BJ (cell line): ENCODE results near the gene UNC80. TPM values are rescaled to one million over a fixed set of nuclear protein-coding genes. Genes with fewer than 3 reads are reported as not detected.

Experiments
- CTCF ChIA-PET: fragments of 350-600 bp; formaldehyde crosslinking; extraction: SDS; loops from one replicate; lab custom pipeline; 2021; ENCODE audit warnings: antibody characterized with exemption, inconsistent platforms; lab: Yijun Ruan, JAX
- POLR2A ChIA-PET: fragments of 300-600 bp; sonication (Branson Sonifier 250); formaldehyde crosslinking; extraction: SDS; loops from one replicate; lab custom pipeline; 2021; ENCODE audit warnings: antibody characterized with exemption; lab: Charles Lee
- DNase-seq: peaks from one replicate; pipeline ENCODE4 v3.0.0-alpha.2; 2011; ENCODE audit warnings: low read depth
- H3K27me3 ChIP-seq: 2 replicates; pipeline ENCODE4 v1.6.0; 2011; ENCODE audit warnings: low read length; ENCODE audit not compliant: control insufficient read depth, insufficient read depth
- H3K36me3 ChIP-seq: 2 replicates; pipeline ENCODE4 v1.5.1; 2011; ENCODE audit warnings: low read length; ENCODE audit not compliant: control insufficient read depth, insufficient read depth
- H3K4me3 ChIP-seq: 2 replicates; pipeline ENCODE4 v1.5.1; 2011; ENCODE audit warnings: low read depth, mild to moderate bottlenecking, control low read depth, low read length
- CTCF ChIP-seq: IDR thresholded peaks from 2 replicates; pipeline ENCODE4 v1.5.1; 2011; ENCODE audit warnings: low read depth, mild to moderate bottlenecking, control low read depth, inconsistent platforms, low read length, moderate library complexity; ENCODE audit not compliant: insufficient read depth
- polyA plus RNA-seq: library from polyadenylated mRNA; depleted of rRNA; stranded (reverse); fragments of >200 nt; gene quantifications from 2 replicates; pipeline ENCODE4 v1.2.3, GENCODE V29; 2011

The UNC80 gene
- polyA plus RNA-seq, 1 experiment: not detected

- no peak for DNase-seq
- TF ChIP-seq CTCF: no peak
- Histone ChIP-seq H3K4me3 (no peak overlapping the region), H3K36me3 (no peaks in the 10 kb centered on the region), H3K27me3 (no peaks in the 10 kb centered on the region)
- ChIA-PET CTCF (interaction anchor here (1.0 kb wide), 1 partner anchor 19 kb away, joined by 3 read pairs; no protein-coding TSS in a partner anchor), POLR2A (no interaction called here)
These were observed 170.8 kb downstream of the UNC80 start for GRCh38 chr2:209942426-209942825.

GRCh38 chr2:209942936-209943605 lies 171.4 kb downstream of the UNC80 start:
- TF ChIP-seq CTCF: no peak
- Histone ChIP-seq H3K27me3 (no peaks in the 10 kb centered on the region), H3K36me3 (no peaks in the 10 kb centered on the region), H3K4me3 (no peak overlapping the region)
- DNase-seq: no peak
- CTCF ChIA-PET: interaction anchor here (1.0 kb wide), 1 partner anchor 19 kb away, joined by 3 read pairs; no protein-coding TSS in a partner anchor
- POLR2A ChIA-PET: no interaction called here

GRCh38 chr2:209943776-209944175 lies 172.1 kb downstream of the UNC80 start:
- no peak for TF ChIP-seq CTCF
- no peak overlapping the region for H3K4me3 ChIP-seq
- ChIA-PET CTCF (interaction anchor here (0.7 kb wide), 1 partner anchor 18 kb away, joined by 3 read pairs; no protein-coding TSS in a partner anchor), POLR2A (no interaction called here)
- H3K27me3 ChIP-seq: no peaks in the 10 kb centered on the region
- no peaks in the 10 kb centered on the region for H3K36me3 ChIP-seq
- no peak for DNase-seq

GRCh38 chr2:209946539-209946938 lies 174.9 kb downstream of the UNC80 start:
- POLR2A ChIA-PET: no interaction called here
- TF ChIP-seq CTCF: no peak
- H3K4me3 ChIP-seq: no peak overlapping the region
- no peak for DNase-seq
- CTCF ChIA-PET: no interaction called here
- no peaks in the 10 kb centered on the region; the same call in 1 of the 2 replicates for H3K27me3 ChIP-seq
- no peaks in the 10 kb centered on the region for H3K36me3 ChIP-seq

- CTCF ChIA-PET: no interaction called here
- no peak overlapping the region for H3K4me3 ChIP-seq
- no peak for TF ChIP-seq CTCF
These were observed 184.6 kb downstream of the UNC80 start for GRCh38 chr2:209956271-209956670.

More at GRCh38 chr2:209956271-209956670, 184.6 kb downstream of the UNC80 start:
- POLR2A ChIA-PET: no interaction called here
- no peaks in the 10 kb centered on the region for H3K36me3 ChIP-seq
- DNase-seq: no peak
- peaks cover 2% of the 10 kb centered on the region; the same call in 1 of the 2 replicates for H3K27me3 ChIP-seq
